DND-41 (cell line): Measurements from ENCODE around the gene TNS3.

Source experiments
- ATAC-seq: fragments of 200-7000 bp; cut with Tn5 transposase; 3 replicates; pipeline ENCODE4 v1.9.1; 2021; ENCODE audit warnings: low read depth; ENCODE audit not compliant: insufficient read depth
- DNase-seq: peaks from one replicate; pipeline ENCODE4 v3.0.0-alpha.2; 2020
- H2AFZ ChIP-seq: 2 replicates; pipeline ENCODE4 v1.6.0; 2012; ENCODE audit warnings: low read depth, low read length
- H3K27ac ChIP-seq: 2 replicates; pipeline ENCODE4 v1.5.1; 2012; ENCODE audit warnings: low read length, inconsistent platforms
- H3K27me3 ChIP-seq: fragments of 200-600 bp; sonication (generic); 2 replicates; pipeline ENCODE4 v1.6.0; 2012; ENCODE audit warnings: low read length, mild to moderate bottlenecking, inconsistent platforms; ENCODE audit not compliant: insufficient read depth, poor library complexity
- H3K36me3 ChIP-seq: 2 replicates; pipeline ENCODE4 v1.5.1; 2012; ENCODE audit warnings: low read length, inconsistent platforms; ENCODE audit not compliant: insufficient read depth
- H3K4me1 ChIP-seq: 2 replicates; pipeline ENCODE4 v1.5.1; 2012; ENCODE audit warnings: mild to moderate bottlenecking, low read length; ENCODE audit not compliant: insufficient read depth
- H3K4me2 ChIP-seq: 2 replicates; pipeline ENCODE4 v1.6.0; 2012; ENCODE audit warnings: mild to moderate bottlenecking, moderate library complexity, low read length, inconsistent platforms; ENCODE audit not compliant: insufficient read depth
- H3K4me3 ChIP-seq, 2 experiments: fragments of 200-600 bp in 1 of 2; shearing (Covaris generic) in 1 of 2; 2 replicates each; pipeline ENCODE4 v1.5.1; 2012 to 2016; ENCODE audit warnings: inconsistent platforms in 2 of 2, low read length in 2 of 2, mild to moderate bottlenecking in 2 of 2, low read depth in 1 of 2, moderate library complexity in 1 of 2
- H3K79me2 ChIP-seq: 2 replicates; pipeline ENCODE4 v1.6.0; 2012; ENCODE audit warnings: low read length, inconsistent platforms; ENCODE audit not compliant: insufficient read depth
- H3K9ac ChIP-seq: 2 replicates; pipeline ENCODE4 v1.6.0; 2012; ENCODE audit warnings: low read depth, mild to moderate bottlenecking, inconsistent platforms, low read length, moderate library complexity
- H3K9me3 ChIP-seq: 2 replicates; pipeline ENCODE4 v1.5.1; 2012; ENCODE audit warnings: low read length, moderate library complexity, mild to moderate bottlenecking, inconsistent platforms; ENCODE audit not compliant: insufficient read depth, severe bottlenecking
- H4K20me1 ChIP-seq: 2 replicates; pipeline ENCODE4 v1.6.0; 2012; ENCODE audit warnings: low read length; ENCODE audit not compliant: insufficient read depth
- EZH2 ChIP-seq: IDR thresholded peaks from 3 replicates; pipeline ENCODE4 v1.6.1; 2012; ENCODE audit warnings: borderline replicate concordance, low read depth, mild to moderate bottlenecking, moderate library complexity, low read length, inconsistent platforms; ENCODE audit not compliant: severe bottlenecking
- TF ChIP-seq, protein P1 (sequence below): IDR thresholded peaks from 2 replicates; pipeline ENCODE4 v1.5.1; 2012; ENCODE audit warnings: borderline replicate concordance, low read length, moderate library complexity, mild to moderate bottlenecking; ENCODE audit not compliant: poor library complexity, severe bottlenecking; ENCODE audit errors: extremely low read depth

TNS3 gene

DNA sequence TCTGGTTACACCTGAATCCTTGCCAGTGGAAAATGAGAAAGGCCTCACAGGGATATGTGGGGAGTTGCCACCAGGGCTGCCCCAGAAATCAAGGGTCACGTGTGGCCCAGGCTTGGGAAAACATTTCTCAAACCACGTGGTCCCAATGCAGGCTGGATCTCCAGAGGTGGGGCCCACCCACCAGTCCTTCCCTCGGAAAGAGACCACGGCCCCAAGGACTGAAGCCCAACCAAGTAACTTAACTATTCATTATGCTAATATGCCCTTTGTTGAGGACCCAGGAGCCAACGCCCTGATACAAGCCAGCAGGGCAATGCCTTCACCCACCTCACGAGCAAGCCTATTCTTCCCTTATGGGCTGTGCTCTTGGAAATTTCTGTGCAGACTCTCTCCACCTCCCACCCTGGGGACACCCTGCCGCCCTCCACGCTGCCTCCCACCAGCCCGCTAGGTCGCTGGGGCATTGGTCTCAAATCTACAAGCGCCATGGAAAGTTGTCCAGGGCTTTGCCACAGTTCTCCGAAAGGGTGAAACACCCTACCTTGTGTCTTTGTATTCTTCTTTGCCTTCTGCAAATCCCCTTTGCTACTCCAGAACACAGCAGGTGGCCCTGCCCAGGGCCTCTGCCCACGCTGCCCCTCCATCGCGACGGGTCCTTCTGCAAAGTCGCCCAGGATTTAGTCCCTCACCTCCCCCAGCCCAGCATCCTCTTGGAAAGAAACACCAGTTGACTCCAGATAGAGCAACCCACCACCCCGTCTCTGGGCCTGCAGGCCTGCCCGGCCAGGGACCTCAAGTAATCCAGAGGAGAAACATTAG lies 8.8 kb downstream of the TNS3 start:
- no peak overlapping the region for H2AFZ ChIP-seq
- H3K79me2 ChIP-seq, result no peaks in the 10 kb centered on the region
- H3K4me3 ChIP-seq, result no peak overlapping the region
- no peak for TF ChIP-seq EZH2
- no peaks in the 10 kb centered on the region for H3K9me3 ChIP-seq
- no peaks in the 10 kb centered on the region for H3K27me3 ChIP-seq
- ATAC-seq (no peak), DNase-seq (no peak)
- no peak overlapping the region for H3K4me2 ChIP-seq
- H3K4me1 ChIP-seq, result no peaks in the 10 kb centered on the region
- H3K9ac ChIP-seq, result no peak overlapping the region
- no peaks in the 10 kb centered on the region for H4K20me1 ChIP-seq
- H3K27ac ChIP-seq, result no peak overlapping the region
- no peaks in the 10 kb centered on the region for H3K36me3 ChIP-seq

DNA sequence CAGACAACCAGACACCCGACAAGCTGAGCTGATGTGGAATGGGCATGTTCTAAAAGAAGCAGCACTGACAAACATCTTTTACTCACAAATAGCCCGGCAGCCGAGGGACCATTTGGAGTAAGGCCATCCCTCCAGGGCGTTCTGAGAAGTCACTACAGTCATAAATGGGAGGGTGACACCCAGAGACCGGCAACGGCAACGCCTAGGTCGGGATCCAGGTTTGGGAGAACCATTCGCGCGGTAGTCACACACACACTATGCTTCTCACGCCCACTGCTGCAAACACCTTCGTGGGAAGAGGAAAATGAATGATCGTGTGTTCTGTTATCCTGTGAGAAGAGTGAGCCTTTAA lies 9.8 kb downstream of the TNS3 start:
- Histone ChIP-seq H3K9ac (no peak overlapping the region), H3K4me2 (no peak overlapping the region), H3K9me3 (no peaks in the 10 kb centered on the region), H3K36me3 (no peaks in the 10 kb centered on the region), H3K4me1 (no peaks in the 10 kb centered on the region), H4K20me1 (no peaks in the 10 kb centered on the region), H3K79me2 (no peaks in the 10 kb centered on the region), H2AFZ (no peak overlapping the region), H3K4me3 (no peak overlapping the region), H3K27me3 (no peaks in the 10 kb centered on the region), H3K27ac (no peak overlapping the region)
- DNase-seq (no peak), ATAC-seq (no peak)
- TF ChIP-seq, protein P1, sequence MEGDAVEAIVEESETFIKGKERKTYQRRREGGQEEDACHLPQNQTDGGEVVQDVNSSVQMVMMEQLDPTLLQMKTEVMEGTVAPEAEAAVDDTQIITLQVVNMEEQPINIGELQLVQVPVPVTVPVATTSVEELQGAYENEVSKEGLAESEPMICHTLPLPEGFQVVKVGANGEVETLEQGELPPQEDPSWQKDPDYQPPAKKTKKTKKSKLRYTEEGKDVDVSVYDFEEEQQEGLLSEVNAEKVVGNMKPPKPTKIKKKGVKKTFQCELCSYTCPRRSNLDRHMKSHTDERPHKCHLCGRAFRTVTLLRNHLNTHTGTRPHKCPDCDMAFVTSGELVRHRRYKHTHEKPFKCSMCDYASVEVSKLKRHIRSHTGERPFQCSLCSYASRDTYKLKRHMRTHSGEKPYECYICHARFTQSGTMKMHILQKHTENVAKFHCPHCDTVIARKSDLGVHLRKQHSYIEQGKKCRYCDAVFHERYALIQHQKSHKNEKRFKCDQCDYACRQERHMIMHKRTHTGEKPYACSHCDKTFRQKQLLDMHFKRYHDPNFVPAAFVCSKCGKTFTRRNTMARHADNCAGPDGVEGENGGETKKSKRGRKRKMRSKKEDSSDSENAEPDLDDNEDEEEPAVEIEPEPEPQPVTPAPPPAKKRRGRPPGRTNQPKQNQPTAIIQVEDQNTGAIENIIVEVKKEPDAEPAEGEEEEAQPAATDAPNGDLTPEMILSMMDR, result no peak
- no peak for TF ChIP-seq EZH2

DNA sequence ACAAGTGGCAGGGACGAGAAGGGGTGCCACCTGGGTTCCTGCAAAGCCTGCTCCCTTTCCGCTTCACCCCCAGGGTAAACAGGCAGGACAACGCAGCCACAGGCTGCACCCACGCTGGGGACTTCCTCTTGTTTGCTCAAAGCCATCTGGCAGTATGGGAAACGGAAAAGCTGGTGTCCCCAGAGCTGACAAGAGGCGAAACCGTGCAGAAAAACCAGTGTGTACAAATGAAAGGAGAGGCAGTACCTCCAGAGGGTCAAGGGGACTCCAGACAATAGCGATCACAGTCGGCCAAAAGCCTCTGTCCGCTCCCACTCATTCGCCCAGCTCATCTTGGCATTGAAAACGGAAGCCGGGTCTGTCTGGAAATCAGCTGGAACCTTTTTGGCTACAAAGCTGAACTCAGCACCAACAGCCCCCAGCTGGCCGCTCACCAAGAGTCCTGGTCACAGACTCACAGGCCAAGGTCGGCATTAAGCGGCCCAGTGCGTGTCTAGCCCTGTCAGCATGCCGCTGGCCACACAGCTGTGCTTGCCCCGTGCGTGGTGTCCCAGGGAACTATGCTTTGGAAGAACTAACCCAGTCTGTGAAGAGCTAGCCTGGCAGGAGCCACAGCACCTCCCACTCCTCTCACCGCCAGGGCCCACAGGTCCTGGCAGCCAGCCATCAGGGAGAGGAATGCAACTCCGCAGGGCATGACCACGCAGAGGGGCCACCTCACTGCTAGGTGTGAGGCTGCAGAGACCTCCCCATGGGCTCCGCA lies 10.4 kb downstream of the TNS3 start:
- Histone ChIP-seq H3K4me1 (no peaks in the 10 kb centered on the region), H2AFZ (no peak overlapping the region), H3K27ac (no peak overlapping the region), H4K20me1 (no peaks in the 10 kb centered on the region), H3K4me2 (no peak overlapping the region), H3K9me3 (no peaks in the 10 kb centered on the region), H3K4me3 (no peak overlapping the region), H3K27me3 (no peaks in the 10 kb centered on the region), H3K9ac (no peak overlapping the region), H3K79me2 (no peaks in the 10 kb centered on the region), H3K36me3 (no peaks in the 10 kb centered on the region)
- ATAC-seq (no peak), DNase-seq (no peak)
- TF ChIP-seq, protein P1, result no peak

DNA sequence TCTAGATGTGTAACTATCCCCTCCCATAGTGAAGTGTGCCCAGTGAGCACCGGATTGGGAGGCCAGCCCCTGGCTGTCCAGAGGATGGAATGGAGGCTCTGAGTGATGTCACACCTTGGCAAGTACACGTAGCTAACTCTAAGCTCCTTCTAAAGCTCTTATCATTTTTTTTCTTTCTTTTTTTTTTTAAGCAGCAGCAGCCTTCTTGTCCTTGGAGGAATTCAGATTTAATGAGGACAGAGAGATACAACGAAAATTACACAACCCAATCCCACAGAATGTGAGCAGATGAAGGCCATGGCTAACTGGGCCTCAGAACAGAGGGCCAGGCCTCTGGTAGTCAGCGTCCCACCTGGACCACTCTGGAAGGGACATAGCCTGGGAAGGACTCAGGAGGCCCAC lies 11.3 kb downstream of the TNS3 start:
- Histone ChIP-seq H4K20me1 (no peaks in the 10 kb centered on the region), H3K27me3 (no peaks in the 10 kb centered on the region), H2AFZ (no peak overlapping the region), H3K9me3 (no peaks in the 10 kb centered on the region), H3K27ac (no peak overlapping the region), H3K4me2 (no peak overlapping the region), H3K4me3 (no peak overlapping the region), H3K4me1 (no peaks in the 10 kb centered on the region), H3K9ac (no peak overlapping the region), H3K79me2 (no peaks in the 10 kb centered on the region), H3K36me3 (no peaks in the 10 kb centered on the region)
- ATAC-seq, result no peak
- DNase-seq, result no peak
- TF ChIP-seq, protein P1, result no peak
- no peak for TF ChIP-seq EZH2
